HCT116 (cell line): ENCODE results near the gene PIK3R6. TPM values are rescaled to one million over a fixed set of nuclear protein-coding genes. Genes with fewer than 3 reads are reported as not detected.
"Not testable (repeated sequence)": the region's sequence is repeated elsewhere in the genome, so short reads cannot be mapped to it uniquely, and the experiment has no call there.

Experiments used
- ATAC-seq: fragments of 200-7000 bp; cut with Tn5 transposase; 2 replicates; pipeline ENCODE4 v1.9.1; 2020; ENCODE audit warnings: mild to moderate bottlenecking, moderate library complexity
- BruUV-seq: library from RNA; stranded (reverse); fragments of 400-500 nt; replicated peaks from 2 replicates; lab custom pipeline; 2021; lab: Mats Ljungman, UMichigan
- CTCF ChIA-PET: fragments of 300-600 bp; sonication (Branson Sonifier 250); formaldehyde crosslinking; loops from one replicate; lab custom pipeline; 2021; ENCODE audit warnings: antibody characterized with exemption; lab: Charles Lee
- POLR2A ChIA-PET: fragments of 300-600, 350-600 bp; sonication (Branson Sonifier 250); formaldehyde crosslinking; loops from one replicate; lab custom pipeline; 2021; ENCODE audit warnings: antibody characterized with exemption; lab: Charles Lee
- RAD21 ChIA-PET, 2 experiments: fragments of 300-600 bp; sonication (Branson Sonifier 250); formaldehyde crosslinking; loops; one replicate each; lab custom pipeline; 2023; ENCODE audit warnings: low total read pairs in 2 of 2; ENCODE audit not compliant: uncharacterized antibody in 2 of 2, unreplicated experiment in 2 of 2, low non-redundant PET in 1 of 2; lab: Charles Lee
- DNase-seq: peaks from one replicate; pipeline ENCODE4 v3.0.0-alpha.2; 2010; ENCODE audit warnings: low read depth, low spot score
- H2AFZ ChIP-seq: fragments of 200-600 bp; shearing (Covaris generic), sonication (generic); 2 replicates; pipeline ENCODE4 v1.6.1; 2017; ENCODE audit warnings: low read depth, mixed run types, mixed read lengths, antibody characterized with exemption, low read length; ENCODE audit not compliant: poor library complexity, severe bottlenecking
- H3K27ac ChIP-seq: 2 replicates; pipeline ENCODE4 v1.5.1; 2012; ENCODE audit warnings: low read depth, low read length
- H3K27me3 ChIP-seq: fragments of 200-600 bp; sonication (generic); 2 replicates; pipeline ENCODE4 v1.6.1; 2016; ENCODE audit warnings: mixed run types, low read length, mixed read lengths; ENCODE audit not compliant: insufficient read depth
- H3K36me3 ChIP-seq, 2 experiments: fragments of 200-500 bp in 1 of 2; fragments of 200-600 bp in 1 of 2; sonication (Bioruptor generic) in 1 of 2; sonication (generic) in 1 of 2; 2 replicates each; pipeline versions ENCODE4 v1.5.1 to v1.6.1; 2014 to 2016; ENCODE audit warnings: low read length in 2 of 2, inconsistent platforms in 1 of 2, mixed read lengths in 1 of 2, mixed run types in 1 of 2; ENCODE audit not compliant: insufficient read depth in 2 of 2, control insufficient read depth in 1 of 2
- H3K4me1 ChIP-seq, 2 experiments: fragments of 200-600 bp in 1 of 2; sonication (generic) in 1 of 2; 2 replicates each; pipeline versions ENCODE4 v1.5.1 to v1.6.1; 2012 to 2017; ENCODE audit warnings: low read length in 2 of 2, inconsistent platforms in 1 of 2, mild to moderate bottlenecking in 1 of 2, mixed read lengths in 1 of 2, mixed run types in 1 of 2, moderate library complexity in 1 of 2; ENCODE audit not compliant: insufficient read depth in 2 of 2, control insufficient read depth in 1 of 2
- H3K4me2 ChIP-seq: fragments of 200-600 bp; sonication (generic); 2 replicates; pipeline ENCODE4 v1.6.1; 2017; ENCODE audit warnings: mixed run types, low read length, mixed read lengths
- H3K4me3 ChIP-seq, 2 experiments: fragments of 200-600 bp in 1 of 2; sonication (generic) in 1 of 2; replicated peaks in 1 of 2; 2 replicates each; pipeline ENCODE4 v1.5.1; 2011 to 2016; ENCODE audit warnings: low read length in 2 of 2, control low read depth in 1 of 2, low read depth in 1 of 2, mild to moderate bottlenecking in 1 of 2, mixed read lengths in 1 of 2, mixed run types in 1 of 2
- H3K79me2 ChIP-seq: fragments of 200-600 bp; sonication (generic); 2 replicates; pipeline ENCODE4 v1.6.1; 2017; ENCODE audit warnings: mild to moderate bottlenecking, mixed run types, low read length, moderate library complexity, mixed read lengths; ENCODE audit not compliant: insufficient read depth
- H3K9ac ChIP-seq: fragments of 200-600 bp; sonication (generic); 2 replicates; pipeline ENCODE4 v1.6.1; 2016; ENCODE audit warnings: low read length, mixed read lengths
- H3K9me2 ChIP-seq: fragments of 200-600 bp; sonication (generic), shearing (Covaris generic); 2 replicates; pipeline ENCODE4 v1.6.1; 2017; ENCODE audit warnings: mixed run types, mild to moderate bottlenecking, moderate library complexity; ENCODE audit not compliant: insufficient read depth
- H3K9me3 ChIP-seq, 2 experiments: fragments of 200-500 bp in 1 of 2; fragments of 200-600 bp in 1 of 2; sonication (Bioruptor generic) in 1 of 2; sonication (generic) in 1 of 2; 2 replicates each; pipeline ENCODE4 v1.6.1; 2014 to 2017; ENCODE audit warnings: low read length in 2 of 2, mixed read lengths in 2 of 2, inconsistent platforms in 1 of 2, low read depth in 1 of 2, mild to moderate bottlenecking in 1 of 2, mixed run types in 1 of 2, moderate library complexity in 1 of 2; ENCODE audit not compliant: control insufficient read depth in 1 of 2, insufficient read depth in 1 of 2
- H4K20me1 ChIP-seq: fragments of 200-600 bp; sonication (generic), shearing (Covaris generic); 2 replicates; pipeline ENCODE4 v1.6.1; 2017; ENCODE audit warnings: mixed run types, mild to moderate bottlenecking, moderate library complexity; ENCODE audit not compliant: insufficient read depth
- EZH2phosphoT487 ChIP-seq: fragments of 200-600 bp; IDR thresholded peaks from 2 replicates; pipeline ENCODE4 v1.6.1; 2018; ENCODE audit warnings: antibody characterized with exemption, borderline replicate concordance
- ZNF274 ChIP-seq: fragments of 200-500 bp; sonication (Bioruptor generic); IDR thresholded peaks from 2 replicates; pipeline ENCODE4 v1.6.1; 2014; ENCODE audit warnings: mild to moderate bottlenecking, low read depth, low read length, inconsistent platforms
- intact Hi-C: fragments of 100-400 bp; cut with micrococcal nuclease; formaldehyde crosslinking; loops from 2 replicates; pipeline ENCODE4 v1.10.0; 2022
- total RNA-seq: library from RNA; stranded (reverse); gene quantifications from one replicate; pipeline ENCODE4 v1.2.1, GENCODE V29; 2021; ENCODE audit not compliant: unreplicated experiment
- TF ChIP-seq, protein P1 (sequence below): IDR thresholded peaks from 2 replicates; pipeline ENCODE4 v1.6.1; 2011; ENCODE audit warnings: mild to moderate bottlenecking, low read length, moderate library complexity; ENCODE audit not compliant: insufficient replicate concordance; ENCODE audit errors: extremely low read depth

Gene PIK3R6
- total RNA-seq, 1 experiment from 2014 or later = 0.07 TPM

DNA sequence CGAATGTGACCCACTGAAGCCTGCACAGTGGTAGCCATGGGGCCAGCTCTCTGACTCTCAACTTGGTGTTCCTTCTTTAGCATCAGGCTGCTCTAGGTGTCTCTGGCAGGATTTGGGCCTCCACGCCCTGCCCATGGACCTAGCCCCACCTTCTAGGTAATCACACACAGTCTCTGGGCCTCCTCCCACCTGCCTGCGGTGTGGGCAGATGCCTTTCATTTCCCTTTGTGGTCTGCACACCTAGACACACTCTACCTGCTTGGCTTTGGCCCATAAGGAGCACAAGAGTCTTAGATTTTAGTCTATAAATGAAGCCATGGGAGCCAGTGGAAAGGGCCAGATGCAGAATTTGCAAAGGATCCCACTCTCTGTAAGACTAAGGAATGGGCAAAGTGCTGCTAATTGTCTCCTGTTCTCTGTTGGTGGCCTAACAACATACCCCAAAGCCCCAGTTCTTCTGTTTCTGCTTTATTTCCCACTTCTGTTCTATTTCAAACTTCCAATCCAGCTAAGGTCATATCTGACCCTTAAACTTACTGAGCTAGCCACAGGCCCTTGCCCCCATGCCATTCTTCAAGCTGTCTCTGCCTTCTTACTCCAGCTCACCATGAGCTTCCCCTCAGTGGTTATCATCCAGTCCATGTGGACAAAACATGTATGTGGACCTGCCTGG lies 61.1 kb downstream of the PIK3R6 start:
- H3K9me3 ChIP-seq = peaks cover 0 to 3% of the 10 kb centered on the region in 2 experiments; a peak in 1 of 4 replicates
- TF ChIP-seq, protein P1, sequence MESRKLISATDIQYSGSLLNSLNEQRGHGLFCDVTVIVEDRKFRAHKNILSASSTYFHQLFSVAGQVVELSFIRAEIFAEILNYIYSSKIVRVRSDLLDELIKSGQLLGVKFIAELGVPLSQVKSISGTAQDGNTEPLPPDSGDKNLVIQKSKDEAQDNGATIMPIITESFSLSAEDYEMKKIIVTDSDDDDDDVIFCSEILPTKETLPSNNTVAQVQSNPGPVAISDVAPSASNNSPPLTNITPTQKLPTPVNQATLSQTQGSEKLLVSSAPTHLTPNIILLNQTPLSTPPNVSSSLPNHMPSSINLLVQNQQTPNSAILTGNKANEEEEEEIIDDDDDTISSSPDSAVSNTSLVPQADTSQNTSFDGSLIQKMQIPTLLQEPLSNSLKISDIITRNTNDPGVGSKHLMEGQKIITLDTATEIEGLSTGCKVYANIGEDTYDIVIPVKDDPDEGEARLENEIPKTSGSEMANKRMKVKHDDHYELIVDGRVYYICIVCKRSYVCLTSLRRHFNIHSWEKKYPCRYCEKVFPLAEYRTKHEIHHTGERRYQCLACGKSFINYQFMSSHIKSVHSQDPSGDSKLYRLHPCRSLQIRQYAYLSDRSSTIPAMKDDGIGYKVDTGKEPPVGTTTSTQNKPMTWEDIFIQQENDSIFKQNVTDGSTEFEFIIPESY = no peak
- TF ChIP-seq EZH2phosphoT487 (no peak), ZNF274 (no peak)
- DNase-seq (no peak), ATAC-seq (no peak)
- no peaks in the 10 kb centered on the region for H4K20me1 ChIP-seq
- no peak overlapping the region for H2AFZ ChIP-seq
- no TSS peak for BruUV-seq
- ChIA-PET POLR2A (no interaction called here), RAD21 (no interaction called here), CTCF (interaction anchor here (1.1 to 1.5 kb wide), 2 partner anchors 24 to 26 kb away, joined by 3 to 4 read pairs; no protein-coding TSS in a partner anchor)
- H3K4me3 ChIP-seq = no peak overlapping the region
- intact Hi-C loops = no loop called here
- no peak overlapping the region for H3K9ac ChIP-seq
- no peaks in the 10 kb centered on the region for H3K79me2 ChIP-seq
- no peaks in the 10 kb centered on the region for H3K9me2 ChIP-seq
- H3K36me3 ChIP-seq = no peaks in the 10 kb centered on the region
- no peak overlapping the region for H3K4me2 ChIP-seq
- H3K4me1 ChIP-seq = peaks cover 0 to 8% of the 10 kb centered on the region in 2 experiments; a peak in 2 of 4 replicates
- no peak overlapping the region for H3K27ac ChIP-seq
- no peaks in the 10 kb centered on the region for H3K27me3 ChIP-seq

DNA sequence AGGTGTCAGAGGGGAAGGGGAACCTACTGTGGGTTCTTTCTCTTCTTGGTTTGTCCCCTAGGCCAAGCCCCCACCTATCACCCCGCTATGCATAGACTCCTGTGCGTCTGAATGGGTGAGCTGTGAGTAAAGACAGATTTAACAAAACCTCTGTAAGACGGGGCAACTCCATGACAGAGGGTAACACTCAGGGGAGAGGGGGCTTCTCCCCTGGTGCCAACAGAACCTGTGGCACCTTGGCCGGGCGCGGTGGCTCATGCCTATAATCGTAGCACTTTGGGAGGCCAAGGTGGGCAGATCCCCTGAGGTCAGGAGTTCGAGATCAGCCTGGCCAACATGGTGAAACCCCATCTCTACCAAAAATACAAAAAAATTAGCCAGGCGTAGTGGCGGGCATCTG lies 62.1 kb downstream of the PIK3R6 start:
- H2AFZ ChIP-seq, H3K4me2 ChIP-seq, H3K9me2 ChIP-seq, H3K27ac ChIP-seq, H3K79me2 ChIP-seq, BruUV-seq, DNase-seq, H3K9ac ChIP-seq, POLR2A ChIA-PET, H3K4me3 ChIP-seq, H3K9me3 ChIP-seq, intact Hi-C loops, ATAC-seq, H4K20me1 ChIP-seq, H3K36me3 ChIP-seq, H3K27me3 ChIP-seq, H3K4me1 ChIP-seq: not testable (repeated sequence)
- CTCF ChIA-PET = interaction anchor here (1.0 kb wide), 1 partner anchor 27 kb away, joined by 3 read pairs; no protein-coding TSS in a partner anchor
- RAD21 ChIA-PET = interaction anchor here in 1 of 2 experiments (0.7 kb wide), 1 partner anchor 24 kb away, joined by 3 read pairs; no protein-coding TSS in a partner anchor
